T-helper 1 cell treated with Interleukin-12 subunit alpha and Interleukin-12 subunit beta and Interleukin-4 antibody, amounts not matched to agents 30 μg/mL and 1 μg/mL, for 36 hours (primary cell): ENCODE measurements around the gene STRIP2.
"Not testable (repeated sequence)": the region's sequence is repeated elsewhere in the genome, so short reads cannot be mapped to it uniquely, and the experiment has no call there.

Experiments used
- H3K27ac Mint-ChIP-seq: one replicate; pipeline ENCODE4 v1.8.0; 2021; ENCODE audit warnings: mild to moderate bottlenecking, mixed read lengths
- H3K27me3 Mint-ChIP-seq: one replicate; pipeline ENCODE4 v1.8.0; 2021; ENCODE audit warnings: low read depth, mixed read lengths
- H3K36me3 Mint-ChIP-seq: one replicate; pipeline ENCODE4 v1.8.0; 2021; ENCODE audit warnings: low read depth, mixed read lengths
- H3K4me1 Mint-ChIP-seq: one replicate; pipeline ENCODE4 v1.8.0; 2021; ENCODE audit warnings: low read depth, mixed read lengths
- H3K4me3 Mint-ChIP-seq: one replicate; pipeline ENCODE4 v1.8.0; 2021; ENCODE audit warnings: mild to moderate bottlenecking, moderate library complexity, mixed read lengths
- H3K9me3 Mint-ChIP-seq: one replicate; pipeline ENCODE4 v1.8.0; 2021; ENCODE audit warnings: mixed read lengths

Gene STRIP2

GRCh38 chr7:129436335-129436923 is 2.2 kb downstream of the STRIP2 start:
- peak overlapping the region; percentile 98 for H3K4me3 Mint-ChIP-seq
- H3K9me3 Mint-ChIP-seq, result no peaks in the 10 kb centered on the region
- H3K27ac Mint-ChIP-seq, result peak overlapping the region; percentile 94
- peaks cover 51% of the 10 kb centered on the region for H3K4me1 Mint-ChIP-seq
- H3K27me3 Mint-ChIP-seq, result peaks cover 12% of the 10 kb centered on the region
- H3K36me3 Mint-ChIP-seq, result peaks cover 18% of the 10 kb centered on the region

- Mint-ChIP-seq H3K36me3 (peaks cover 18% of the 10 kb centered on the region), H3K4me3 (peak overlapping the region; percentile 24), H3K27me3 (peaks cover 8% of the 10 kb centered on the region), H3K9me3 (no peaks in the 10 kb centered on the region), H3K27ac (peak overlapping the region; percentile 6), H3K4me1 (peaks cover 52% of the 10 kb centered on the region)
Measured at GRCh38 chr7:129437190-129437589, 3.0 kb downstream of the STRIP2 start.

- Mint-ChIP-seq H3K4me3 (peak overlapping the region; percentile 62), H3K27me3 (peaks cover under 1% of the 10 kb centered on the region), H3K4me1 (peaks cover 53% of the 10 kb centered on the region), H3K27ac (peak overlapping the region; percentile 82), H3K9me3 (no peaks in the 10 kb centered on the region), H3K36me3 (peaks cover 20% of the 10 kb centered on the region)
Measured at GRCh38 chr7:129438281-129438838, 4.1 kb downstream of the STRIP2 start.

- H3K9me3 Mint-ChIP-seq, result no peaks in the 10 kb centered on the region
- peak overlapping the region; percentile 62 for H3K4me3 Mint-ChIP-seq
- peaks cover 26% of the 10 kb centered on the region for H3K36me3 Mint-ChIP-seq
- peaks cover 55% of the 10 kb centered on the region for H3K4me1 Mint-ChIP-seq
- H3K27ac Mint-ChIP-seq, result peak overlapping the region; percentile 82
- H3K27me3 Mint-ChIP-seq, result no peaks in the 10 kb centered on the region
Measured at GRCh38 chr7:129438839-129439651, 4.8 kb downstream of the STRIP2 start.

GRCh38 chr7:129439963-129440625 is 5.9 kb downstream of the STRIP2 start:
- no peaks in the 10 kb centered on the region for H3K27me3 Mint-ChIP-seq
- no peak overlapping the region for H3K4me3 Mint-ChIP-seq
- peak overlapping the region; percentile 3 for H3K27ac Mint-ChIP-seq
- H3K36me3 Mint-ChIP-seq, result peaks cover 35% of the 10 kb centered on the region
- H3K4me1 Mint-ChIP-seq, result peaks cover 53% of the 10 kb centered on the region
- H3K9me3 Mint-ChIP-seq, result no peaks in the 10 kb centered on the region

GRCh38 chr7:129443612-129444011 is 9.4 kb downstream of the STRIP2 start:
- H3K4me3 Mint-ChIP-seq, result no peak overlapping the region
- H3K36me3 Mint-ChIP-seq, result peaks cover 57% of the 10 kb centered on the region
- H3K27ac Mint-ChIP-seq, result peak overlapping the region; percentile 42
- H3K9me3 Mint-ChIP-seq, result peaks cover under 1% of the 10 kb centered on the region
- no peaks in the 10 kb centered on the region for H3K27me3 Mint-ChIP-seq
- peaks cover 32% of the 10 kb centered on the region for H3K4me1 Mint-ChIP-seq

- not testable (repeated sequence) for H3K27ac Mint-ChIP-seq, H3K4me3 Mint-ChIP-seq, H3K27me3 Mint-ChIP-seq, H3K9me3 Mint-ChIP-seq
- peaks cover 67% of the 10 kb centered on the region for H3K36me3 Mint-ChIP-seq
- peaks cover 25% of the 10 kb centered on the region for H3K4me1 Mint-ChIP-seq
Measured at GRCh38 chr7:129444776-129445175, 10.5 kb downstream of the STRIP2 start.

GRCh38 chr7:129446925-129447324 is 12.7 kb downstream of the STRIP2 start:
- not testable (repeated sequence) for H3K27me3 Mint-ChIP-seq, H3K4me3 Mint-ChIP-seq, H3K27ac Mint-ChIP-seq, H3K9me3 Mint-ChIP-seq
- Mint-ChIP-seq H3K36me3 (peaks cover 73% of the 10 kb centered on the region), H3K4me1 (peaks cover 19% of the 10 kb centered on the region)

- H3K27ac Mint-ChIP-seq, H3K9me3 Mint-ChIP-seq, H3K4me3 Mint-ChIP-seq, H3K27me3 Mint-ChIP-seq: not testable (repeated sequence)
- peaks cover 18% of the 10 kb centered on the region for H3K4me1 Mint-ChIP-seq
- peaks cover 75% of the 10 kb centered on the region for H3K36me3 Mint-ChIP-seq
Measured at GRCh38 chr7:129447445-129447844, 13.2 kb downstream of the STRIP2 start.

GRCh38 chr7:129448608-129449007 is 14.4 kb downstream of the STRIP2 start:
- H3K4me1 Mint-ChIP-seq, H3K27me3 Mint-ChIP-seq, H3K9me3 Mint-ChIP-seq, H3K4me3 Mint-ChIP-seq, H3K27ac Mint-ChIP-seq: not testable (repeated sequence)
- H3K36me3 Mint-ChIP-seq, result peaks cover 70% of the 10 kb centered on the region

GRCh38 chr7:129450295-129450694 is 16.1 kb downstream of the STRIP2 start:
- Mint-ChIP-seq H3K4me3 (no peak overlapping the region), H3K9me3 (peaks cover 7% of the 10 kb centered on the region), H3K36me3 (peaks cover 63% of the 10 kb centered on the region), H3K4me1 (peaks cover 5% of the 10 kb centered on the region), H3K27ac (no peak overlapping the region), H3K27me3 (no peaks in the 10 kb centered on the region)

- H3K4me1 Mint-ChIP-seq, result peaks cover 5% of the 10 kb centered on the region
- H3K36me3 Mint-ChIP-seq, result peaks cover 53% of the 10 kb centered on the region
- no peak overlapping the region for H3K4me3 Mint-ChIP-seq
- H3K27ac Mint-ChIP-seq, result no peak overlapping the region
- no peaks in the 10 kb centered on the region for H3K27me3 Mint-ChIP-seq
- H3K9me3 Mint-ChIP-seq, result peaks cover 7% of the 10 kb centered on the region
Measured at GRCh38 chr7:129452589-129453231, 18.5 kb downstream of the STRIP2 start.

GRCh38 chr7:129453510-129454248 is 19.4 kb downstream of the STRIP2 start:
- H3K36me3 Mint-ChIP-seq, result peaks cover 47% of the 10 kb centered on the region
- peaks cover 5% of the 10 kb centered on the region for H3K4me1 Mint-ChIP-seq
- no peaks in the 10 kb centered on the region for H3K27me3 Mint-ChIP-seq

GRCh38 chr7:129454249-129454551 is 20.0 kb downstream of the STRIP2 start:
- no peak overlapping the region for H3K27ac Mint-ChIP-seq
- H3K36me3 Mint-ChIP-seq, result peaks cover 45% of the 10 kb centered on the region
- peaks cover 4% of the 10 kb centered on the region for H3K4me1 Mint-ChIP-seq
- H3K27me3 Mint-ChIP-seq, result no peaks in the 10 kb centered on the region
- H3K9me3 Mint-ChIP-seq, result peaks cover under 1% of the 10 kb centered on the region
- H3K4me3 Mint-ChIP-seq, result no peak overlapping the region

More at GRCh38 chr7:129453510-129454248, 19.4 kb downstream of the STRIP2 start:
- peaks cover 6% of the 10 kb centered on the region for H3K9me3 Mint-ChIP-seq
- peak overlapping the region; percentile 4 for H3K27ac Mint-ChIP-seq
- H3K4me3 Mint-ChIP-seq, result no peak overlapping the region
